Ishikawa (cell line): ENCODE data around the gene ARHGAP5.

Experiments used
- CEBPB ChIP-seq: IDR thresholded peaks from 2 replicates; pipeline ENCODE4 v1.6.1; 2012
- CREB1 ChIP-seq: IDR thresholded peaks from 2 replicates; pipeline ENCODE4 v1.6.1; 2012; ENCODE audit warnings: low read depth
- EGR1 ChIP-seq: IDR thresholded peaks from 2 replicates; pipeline ENCODE4 v1.6.1; 2012
- EP300 ChIP-seq: IDR thresholded peaks from 2 replicates; pipeline ENCODE4 v1.6.1; 2012; ENCODE audit warnings: borderline replicate concordance
- FOXM1 ChIP-seq: IDR thresholded peaks from 2 replicates; pipeline ENCODE4 v1.6.1; 2012; ENCODE audit warnings: low read depth, borderline replicate concordance
- MAX ChIP-seq: IDR thresholded peaks from 2 replicates; pipeline ENCODE4 v1.6.1; 2012
- NFIC ChIP-seq: IDR thresholded peaks from 2 replicates; pipeline ENCODE4 v1.6.1; 2012
- RAD21 ChIP-seq: IDR thresholded peaks from 2 replicates; pipeline ENCODE4 v1.6.1; 2012; ENCODE audit warnings: low read depth
- REST ChIP-seq: IDR thresholded peaks from 2 replicates; pipeline ENCODE4 v1.6.1; 2012; ENCODE audit warnings: low read depth, mild to moderate bottlenecking
- TAF1 ChIP-seq: IDR thresholded peaks from 2 replicates; pipeline ENCODE4 v1.6.1; 2012; ENCODE audit warnings: low read depth, mild to moderate bottlenecking
- TCF12 ChIP-seq: IDR thresholded peaks from 2 replicates; pipeline ENCODE4 v1.6.1; 2012; ENCODE audit warnings: low read depth
- TEAD4 ChIP-seq: IDR thresholded peaks from 2 replicates; pipeline ENCODE4 v1.6.1; 2012
- USF1 ChIP-seq: IDR thresholded peaks from 2 replicates; pipeline ENCODE4 v1.6.1; 2012
- YY1 ChIP-seq: IDR thresholded peaks from 2 replicates; pipeline ENCODE4 v1.6.1; 2012; ENCODE audit warnings: low read depth
- ZBTB7A ChIP-seq: IDR thresholded peaks from 2 replicates; pipeline ENCODE4 v1.6.1; 2012; ENCODE audit warnings: low read depth

ARHGAP5 gene

GRCh38 chr14:32054536-32054935 lies 22.6 kb upstream of the ARHGAP5 start:
- TF ChIP-seq EP300 (no peak), CEBPB (no peak), TAF1 (no peak), USF1 (no peak), MAX (no peak), TCF12 (no peak), TEAD4 (no peak), CREB1 (no peak), FOXM1 (no peak), EGR1 (no peak), NFIC (no peak)

- TF ChIP-seq FOXM1 (no peak), ZBTB7A (no peak), TAF1 (no peak), CEBPB (no peak), MAX (no peak), USF1 (no peak), YY1 (no peak), CREB1 (no peak), EP300 (no peak), RAD21 (no peak), TEAD4 (no peak), REST (no peak), TCF12 (no peak), EGR1 (no peak), NFIC (no peak)
These were observed 21.9 kb upstream of the ARHGAP5 start for GRCh38 chr14:32055175-32055574.

- TF ChIP-seq REST (no peak), TEAD4 (no peak), CREB1 (no peak), ZBTB7A (no peak), FOXM1 (no peak)
These were observed 17.4 kb upstream of the ARHGAP5 start for GRCh38 chr14:32059702-32060101.

- TF ChIP-seq EGR1: no peak
- TF ChIP-seq FOXM1: no peak
- no peak for TF ChIP-seq TEAD4
These were observed 12.2 kb upstream of the ARHGAP5 start for GRCh38 chr14:32064931-32065330.

- TF ChIP-seq CREB1 (no peak), TEAD4 (no peak), EGR1 (no peak), RAD21 (no peak), TAF1 (no peak), REST (no peak), NFIC (no peak), EP300 (no peak)
These were observed 8.4 kb upstream of the ARHGAP5 start for GRCh38 chr14:32068708-32069107.

- TF ChIP-seq ZBTB7A (no peak), YY1 (no peak), FOXM1 (no peak), RAD21 (no peak), TAF1 (no peak), CEBPB (no peak), EP300 (no peak), TEAD4 (no peak), CREB1 (no peak), NFIC (no peak), MAX (no peak)
These were observed 6.8 kb upstream of the ARHGAP5 start for GRCh38 chr14:32070282-32070681.
